Measurements from ENCODE around the gene DCTN3.
A peak's percentile ranks its signal among the peaks of the same experiment; 100 is the strongest.

Gene DCTN3

GRCh38 chr9:34620061-34620994, at the start of gene DCTN3:
TSS of gene DCTN3 (minus strand) at chr9:34620495. CDS start at chr9:34620464, 31 bp downstream.
- peak; percentile 98 for DNase-seq

GRCh38 chr9:34665381-34666250, 45.3 kb upstream of the DCTN3 start:
- peak; percentile 96 for DNase-seq

- DNase-seq, result no peak
These were observed 44.7 kb upstream of the DCTN3 start for GRCh38 chr9:34665067-34665380.

- peak; percentile 16 for DNase-seq
These were observed 44.2 kb upstream of the DCTN3 start for GRCh38 chr9:34664281-34665066.

GRCh38 chr9:34663303-34663605, 43.0 kb upstream of the DCTN3 start:
- no peak for DNase-seq

- DNase-seq, result no peak
These were observed 42.4 kb upstream of the DCTN3 start, which contains the start of gene CCL27 for GRCh38 chr9:34662526-34663302. TSS of gene CCL27 (minus strand) at chr9:34662657. CDS start at chr9:34662633, 24 bp downstream.

GRCh38 chr9:34659592-34660253, 39.4 kb upstream of the DCTN3 start:
- DNase-seq, result no peak

- DNase-seq, result no peak
These were observed 38.2 kb upstream of the DCTN3 start for GRCh38 chr9:34658461-34658860.

GRCh38 chr9:34656992-34657391, 36.7 kb upstream of the DCTN3 start:
- no peak for DNase-seq

- no peak for DNase-seq
These were observed 35.1 kb upstream of the DCTN3 start for GRCh38 chr9:34655394-34655793.

GRCh38 chr9:34654323-34655051, 34.2 kb upstream of the DCTN3 start:
- peak; percentile 96 for DNase-seq

GRCh38 chr9:34653151-34654072, 33.1 kb upstream of the DCTN3 start:
- DNase-seq, result peak; percentile 38

GRCh38 chr9:34652602-34653000, 32.3 kb upstream of the DCTN3 start:
- DNase-seq, result no peak

GRCh38 chr9:34651876-34652601, 31.7 kb upstream of the DCTN3 start, which contains the start of gene IL11RA:
TSS of gene IL11RA (plus strand) at chr9:34652185. CDS start at chr9:34655218, 3,033 bp downstream.
- DNase-seq, result no peak

GRCh38 chr9:34651321-34651720, 31.0 kb upstream of the DCTN3 start:
- no peak for DNase-seq

- no peak for DNase-seq
These were observed 30.5 kb upstream of the DCTN3 start for GRCh38 chr9:34650816-34651215.

GRCh38 chr9:34648673-34649072, 28.4 kb upstream of the DCTN3 start:
- DNase-seq, result no peak

GRCh38 chr9:34647651-34648050, 27.4 kb upstream of the DCTN3 start:
- DNase-seq, result no peak

- DNase-seq, result no peak
These were observed 26.7 kb upstream of the DCTN3 start for GRCh38 chr9:34647084-34647403.
